H1 (cell line): ENCODE results near the gene F2RL2. TPM values are rescaled to one million over a fixed set of nuclear protein-coding genes. Genes with fewer than 3 reads are reported as not detected.

Experiments
- CTCF ChIA-PET: fragments of 300-600 bp; sonication (Branson Sonifier 250); formaldehyde crosslinking; loops from one replicate; lab custom pipeline; 2021; ENCODE audit not compliant: partially characterized antibody; lab: Charles Lee
- POLR2A ChIA-PET: fragments of 300-600 bp; sonication (Branson Sonifier 250); formaldehyde crosslinking; loops from one replicate; lab custom pipeline; 2021; ENCODE audit warnings: inconsistent platforms; ENCODE audit not compliant: partially characterized antibody; lab: Charles Lee
- DNase-seq, 2 experiments: peaks; one replicate each; pipeline versions ENCODE4 v3.0.0 to v3.0.0-alpha.2; 2010 to 2022; ENCODE audit warnings: low spot score in 2 of 2, low read depth in 1 of 2, mixed read lengths in 1 of 2
- FAIRE-seq: peaks from 2 replicates; lab custom pipeline; 2011; peaks lifted over from hg19 to GRCh38; lab: Jason Lieb, UNC
- H2AFZ ChIP-seq: 2 replicates; pipeline ENCODE4 v1.8.1; 2012; ENCODE audit warnings: low read length, inconsistent platforms
- H2AK5ac ChIP-seq: 2 replicates; pipeline ENCODE4 v1.6.1; 2013; ENCODE audit warnings: low read depth, low read length
- H2BK120ac ChIP-seq: replicated peaks from 2 replicates; pipeline ENCODE3; 2013; ENCODE audit warnings: low read depth, low read length, inconsistent platforms
- H2BK12ac ChIP-seq: 2 replicates; pipeline ENCODE4 v1.6.1; 2013; ENCODE audit warnings: low read depth, low read length
- H2BK15ac ChIP-seq: 2 replicates; pipeline ENCODE4 v1.6.1; 2013; ENCODE audit warnings: low read length
- H2BK20ac ChIP-seq: 2 replicates; pipeline ENCODE4 v1.6.1; 2013; ENCODE audit warnings: low read length
- H2BK5ac ChIP-seq: 2 replicates; pipeline ENCODE4 v1.6.1; 2013; ENCODE audit warnings: low read depth, low read length
- H3K14ac ChIP-seq: 2 replicates; pipeline ENCODE4 v1.6.1; 2013; ENCODE audit warnings: inconsistent platforms; ENCODE audit not compliant: insufficient read length
- H3K18ac ChIP-seq: 2 replicates; pipeline ENCODE4 v1.6.1; 2013; ENCODE audit warnings: low read length; ENCODE audit errors: extremely low read depth
- H3K23ac ChIP-seq: 2 replicates; pipeline ENCODE4 v1.6.1; 2013; ENCODE audit warnings: inconsistent platforms; ENCODE audit not compliant: insufficient read length
- H3K23me2 ChIP-seq: 2 replicates; pipeline ENCODE4 v1.6.1; 2013; ENCODE audit warnings: low read depth, low read length
- H3K27ac ChIP-seq: 2 replicates; pipeline ENCODE4 v1.6.1; 2011; ENCODE audit warnings: low read depth, low read length, inconsistent platforms
- H3K27me3 ChIP-seq, 4 experiments: replicated peaks in 1 of 4; 1 replicate in 1 of 4; 2 replicates in 3 of 4; pipeline versions ENCODE4 v1.6.1 to v1.8.1; 2011 to 2013; ENCODE audit warnings: low read length in 3 of 4, mild to moderate bottlenecking in 3 of 4, inconsistent platforms in 2 of 4, mixed read lengths in 2 of 4, moderate library complexity in 1 of 4; ENCODE audit not compliant: control insufficient read depth in 3 of 4, insufficient read depth in 3 of 4; ENCODE audit errors: extremely low read depth in 1 of 4
- H3K36me3 ChIP-seq, 4 experiments: 2 replicates each; pipeline versions ENCODE4 v1.6.1 to v1.8.1; 2011 to 2013; ENCODE audit warnings: mild to moderate bottlenecking in 4 of 4, low read length in 3 of 4, moderate library complexity in 2 of 4, control low read depth in 1 of 4, inconsistent platforms in 1 of 4; ENCODE audit not compliant: insufficient read depth in 4 of 4, control insufficient read depth in 2 of 4
- H3K4ac ChIP-seq: replicated peaks from 2 replicates; pipeline ENCODE3; 2013; ENCODE audit warnings: low read length, low read depth, mixed read lengths, inconsistent platforms; ENCODE audit not compliant: insufficient read length
- H3K4me1 ChIP-seq, 4 experiments: replicated peaks in 1 of 4; 1 replicate in 1 of 4; 2 replicates in 3 of 4; pipeline versions ENCODE4 v1.6.1 to v1.8.1; 2011 to 2013; ENCODE audit warnings: low read length in 3 of 4, inconsistent platforms in 2 of 4, mixed read lengths in 1 of 4; ENCODE audit not compliant: insufficient read depth in 4 of 4, control insufficient read depth in 3 of 4
- H3K4me2 ChIP-seq, 2 experiments: 2 replicates each; pipeline versions ENCODE4 v1.6.1 to v1.8.1; 2011 to 2013; ENCODE audit warnings: low read depth in 2 of 2, low read length in 2 of 2, control low read depth in 1 of 2, inconsistent platforms in 1 of 2, mild to moderate bottlenecking in 1 of 2; ENCODE audit not compliant: insufficient read depth in 1 of 2
- H3K4me3 ChIP-seq, 4 experiments: fragments of 200-600, 300-600 bp in 1 of 4; sonication (generic), shearing (Covaris generic), sonication (Bioruptor Twin) in 1 of 4; 2 replicates each; pipeline versions ENCODE4 v1.5.1 to v1.8.1; 2011 to 2016; ENCODE audit warnings: low read length in 4 of 4, low read depth in 3 of 4, control low read depth in 2 of 4, inconsistent platforms in 2 of 4, mild to moderate bottlenecking in 2 of 4, mixed read lengths in 1 of 4, moderate library complexity in 1 of 4; ENCODE audit not compliant: insufficient read depth in 2 of 4; ENCODE audit errors: extremely low read depth in 1 of 4
- H3K56ac ChIP-seq: replicated peaks from 2 replicates; pipeline ENCODE3; 2013; ENCODE audit warnings: low read depth, mild to moderate bottlenecking, mixed read lengths, low read length, inconsistent platforms; ENCODE audit not compliant: insufficient read length
- H3K79me1 ChIP-seq: 2 replicates; pipeline ENCODE4 v1.6.1; 2013; ENCODE audit warnings: low read depth, low read length, control low read depth
- H3K79me2 ChIP-seq, 2 experiments: 2 replicates each; pipeline versions ENCODE4 v1.6.1 to v1.8.1; 2012 to 2013; ENCODE audit warnings: low read length in 2 of 2, mild to moderate bottlenecking in 2 of 2, inconsistent platforms in 1 of 2; ENCODE audit not compliant: insufficient read depth in 2 of 2, control insufficient read depth in 1 of 2
- H3K9ac ChIP-seq, 4 experiments: replicated peaks in 1 of 4; 1 replicate in 1 of 4; 2 replicates in 3 of 4; pipeline versions ENCODE4 v1.6.1 to v1.8.1; 2011 to 2013; ENCODE audit warnings: low read depth in 3 of 4, low read length in 3 of 4, control low read depth in 2 of 4, mild to moderate bottlenecking in 2 of 4, moderate library complexity in 2 of 4, inconsistent platforms in 1 of 4; ENCODE audit errors: extremely low read depth in 1 of 4
- H3K9me3 ChIP-seq, 2 experiments: 2 replicates each; pipeline versions ENCODE4 v1.6.1 to v1.8.1; 2012 to 2013; ENCODE audit warnings: mild to moderate bottlenecking in 2 of 2, moderate library complexity in 2 of 2, control low read depth in 1 of 2, inconsistent platforms in 1 of 2, low read depth in 1 of 2, low read length in 1 of 2, mixed read lengths in 1 of 2; ENCODE audit not compliant: insufficient read depth in 2 of 2
- H4K20me1 ChIP-seq, 2 experiments: replicated peaks in 1 of 2; 2 replicates each; pipeline versions ENCODE3 to v1.8.1; 2011 to 2013; ENCODE audit warnings: inconsistent platforms in 2 of 2, low read length in 2 of 2, mild to moderate bottlenecking in 1 of 2; ENCODE audit not compliant: insufficient read depth in 2 of 2, control insufficient read depth in 1 of 2
- H4K5ac ChIP-seq: 2 replicates; pipeline ENCODE4 v1.6.1; 2013; ENCODE audit warnings: low read length, low read depth, mixed read lengths, inconsistent platforms; ENCODE audit not compliant: insufficient read length
- H4K8ac ChIP-seq: 2 replicates; pipeline ENCODE4 v1.8.0; 2013; ENCODE audit warnings: mild to moderate bottlenecking, moderate library complexity, low read length, inconsistent platforms; ENCODE audit not compliant: insufficient read depth; ENCODE audit errors: extremely low read depth
- H4K91ac ChIP-seq: replicated peaks from 2 replicates; pipeline ENCODE3; 2013; ENCODE audit warnings: low read length, mixed read lengths, inconsistent platforms; ENCODE audit not compliant: insufficient read length
- EGR1 ChIP-seq: IDR thresholded peaks from 2 replicates; pipeline ENCODE4 v1.6.1; 2011; ENCODE audit warnings: low read depth, low read length, borderline replicate concordance
- RXRA ChIP-seq: IDR thresholded peaks from 2 replicates; pipeline ENCODE4 v1.6.1; 2011; ENCODE audit warnings: low read depth, mild to moderate bottlenecking, low read length, moderate library complexity; ENCODE audit not compliant: insufficient read depth
- TAF7 ChIP-seq: optimal IDR thresholded peaks from 2 replicates; pipeline ENCODE3; 2011; ENCODE audit warnings: low read depth, mild to moderate bottlenecking, inconsistent platforms, low read length, moderate library complexity, borderline replicate concordance
- WGBS, 2 experiments: shearing (Covaris generic) in 1 of 2; methylation state at CpG; one replicate each; pipeline versions ENCODE4 v1.1.6 to v1.1.7; 2013 to 2015; ENCODE audit warnings: low lambda C conversion rate in 2 of 2, mixed read lengths in 2 of 2, inconsistent platforms in 1 of 2, low coverage in 1 of 2, missing lambda C conversion rate in 1 of 2; ENCODE audit not compliant: insufficient replicate concordance in 2 of 2, insufficient coverage in 1 of 2, insufficient read length in 1 of 2; ENCODE audit errors: extremely low coverage in 1 of 2, missing lambda C conversion rate in 1 of 2; 5-methylcytosine and 5-hydroxymethylcytosine counted together
- polyA plus RNA-seq, 7 experiments: library from polyadenylated mRNA; depleted of rRNA in 3 of 7; stranded (reverse) in 5 of 7; unstranded in 2 of 7; fragments of >200 nt in 5 of 7; fragments of 200-250 nt in 2 of 7; gene quantifications; 1 replicate in 5 of 7; 2 replicates in 1 of 7; 4 replicates in 1 of 7; pipeline versions ENCODE4 v1.2.1 to v1.2.3, GENCODE V29; 2011 to 2013; ENCODE audit warnings: missing spikeins in 2 of 7, mixed read lengths in 2 of 7
- total RNA-seq: library from RNA; stranded (reverse); fragmentation: NEBNext Ultra II Directional; extraction: Animal tissue kit (Norgen Biotek cat#: 25700); gene quantifications from 2 replicates; pipeline ENCODE4 v1.2.1, GENCODE V29; 2021

The F2RL2 gene
- total and polyA plus RNA-seq, 2 of the 8 experiments (the other 6 are each of a cell fraction or from before 2014, with no cell fraction given): 0.03 to 0.07 TPM

GRCh38 chr5:76600716-76601115 lies 22.5 kb downstream of the F2RL2 start:
- Histone ChIP-seq H3K14ac (no peak overlapping the region), H3K18ac (no peak overlapping the region), H2BK120ac (no peak overlapping the region), H2AK5ac (no peak overlapping the region), H4K5ac (no peak overlapping the region)
- TF ChIP-seq EGR1: no peak
- no peak for TF ChIP-seq TAF7
- TF ChIP-seq RXRA: no peak
- TF ChIP-seq, all 59 proteins: peak for 0
- Histone ChIP-seq H3K4ac (no peak overlapping the region), H3K27me3 (no peaks in the 10 kb centered on the region), H2BK15ac (no peak overlapping the region), H4K8ac (no peak overlapping the region), H3K36me3 (peaks cover 0 to 5% (median 2%) of the 10 kb centered on the region in 4 experiments; a peak in 3 of 8 replicates), H3K56ac (no peak overlapping the region), H3K4me3 (no peak overlapping the region), H2BK20ac (no peak overlapping the region), H3K23me2 (no peaks in the 10 kb centered on the region), H2BK12ac (no peak overlapping the region), H4K91ac (no peak overlapping the region), H3K9me3 (no peaks in the 10 kb centered on the region), H3K79me2 (no peaks in the 10 kb centered on the region), H3K4me2 (no peak overlapping the region), H3K27ac (no peak overlapping the region), H3K4me1 (no peaks in the 10 kb centered on the region), H3K23ac (no peak overlapping the region), H3K9ac (no peak overlapping the region), H2BK5ac (no peak overlapping the region), H4K20me1 (no peaks in the 10 kb centered on the region), H3K79me1 (no peaks in the 10 kb centered on the region), H2AFZ (no peak overlapping the region)
- ChIA-PET POLR2A (no interaction called here), CTCF (interaction anchor here (0.8 to 6.4 kb wide), 13 partner anchors 9 to 715 kb away, joined by 3 to 72 read pairs (median 4); no protein-coding TSS in a partner anchor)
- 94% methylated on average over 4 of the region's 4 CpGs; no CpG with 5 or more reads in 1 of the 2 experiments for WGBS, 2 experiments
- DNase-seq: no peak
- no peak for FAIRE-seq
